H1 (cell line): ENCODE data around the gene RPS6KB2. TPM values are rescaled to one million over a fixed set of nuclear protein-coding genes. Genes with fewer than 3 reads are reported as not detected.

Experiments used
- CTCF ChIA-PET: fragments of 300-600 bp; sonication (Branson Sonifier 250); formaldehyde crosslinking; loops from one replicate; lab custom pipeline; 2021; ENCODE audit not compliant: partially characterized antibody; lab: Charles Lee
- POLR2A ChIA-PET: fragments of 300-600 bp; sonication (Branson Sonifier 250); formaldehyde crosslinking; loops from one replicate; lab custom pipeline; 2021; ENCODE audit warnings: inconsistent platforms; ENCODE audit not compliant: partially characterized antibody; lab: Charles Lee
- DNase-seq, 2 experiments: peaks; one replicate each; pipeline versions ENCODE4 v3.0.0 to v3.0.0-alpha.2; 2010 to 2022; ENCODE audit warnings: low spot score in 2 of 2, low read depth in 1 of 2, mixed read lengths in 1 of 2
- FAIRE-seq: peaks from 2 replicates; lab custom pipeline; 2011; peaks lifted over from hg19 to GRCh38; lab: Jason Lieb, UNC
- H2AFZ ChIP-seq: 2 replicates; pipeline ENCODE4 v1.8.1; 2012; ENCODE audit warnings: low read length, inconsistent platforms
- H2AK5ac ChIP-seq: 2 replicates; pipeline ENCODE4 v1.6.1; 2013; ENCODE audit warnings: low read depth, low read length
- H2BK120ac ChIP-seq: replicated peaks from 2 replicates; pipeline ENCODE3; 2013; ENCODE audit warnings: low read depth, low read length, inconsistent platforms
- H2BK12ac ChIP-seq: 2 replicates; pipeline ENCODE4 v1.6.1; 2013; ENCODE audit warnings: low read depth, low read length
- H2BK15ac ChIP-seq: 2 replicates; pipeline ENCODE4 v1.6.1; 2013; ENCODE audit warnings: low read length
- H2BK20ac ChIP-seq: 2 replicates; pipeline ENCODE4 v1.6.1; 2013; ENCODE audit warnings: low read length
- H2BK5ac ChIP-seq: 2 replicates; pipeline ENCODE4 v1.6.1; 2013; ENCODE audit warnings: low read depth, low read length
- H3K14ac ChIP-seq: 2 replicates; pipeline ENCODE4 v1.6.1; 2013; ENCODE audit warnings: inconsistent platforms; ENCODE audit not compliant: insufficient read length
- H3K18ac ChIP-seq: 2 replicates; pipeline ENCODE4 v1.6.1; 2013; ENCODE audit warnings: low read length; ENCODE audit errors: extremely low read depth
- H3K23ac ChIP-seq: 2 replicates; pipeline ENCODE4 v1.6.1; 2013; ENCODE audit warnings: inconsistent platforms; ENCODE audit not compliant: insufficient read length
- H3K23me2 ChIP-seq: 2 replicates; pipeline ENCODE4 v1.6.1; 2013; ENCODE audit warnings: low read depth, low read length
- H3K27ac ChIP-seq: 2 replicates; pipeline ENCODE4 v1.6.1; 2011; ENCODE audit warnings: low read depth, low read length, inconsistent platforms
- H3K27me3 ChIP-seq, 4 experiments: replicated peaks in 1 of 4; 1 replicate in 1 of 4; 2 replicates in 3 of 4; pipeline versions ENCODE4 v1.6.1 to v1.8.1; 2011 to 2013; ENCODE audit warnings: low read length in 3 of 4, mild to moderate bottlenecking in 3 of 4, inconsistent platforms in 2 of 4, mixed read lengths in 2 of 4, moderate library complexity in 1 of 4; ENCODE audit not compliant: control insufficient read depth in 3 of 4, insufficient read depth in 3 of 4; ENCODE audit errors: extremely low read depth in 1 of 4
- H3K36me3 ChIP-seq, 4 experiments: 2 replicates each; pipeline versions ENCODE4 v1.6.1 to v1.8.1; 2011 to 2013; ENCODE audit warnings: mild to moderate bottlenecking in 4 of 4, low read length in 3 of 4, moderate library complexity in 2 of 4, control low read depth in 1 of 4, inconsistent platforms in 1 of 4; ENCODE audit not compliant: insufficient read depth in 4 of 4, control insufficient read depth in 2 of 4
- H3K4ac ChIP-seq: replicated peaks from 2 replicates; pipeline ENCODE3; 2013; ENCODE audit warnings: low read length, low read depth, mixed read lengths, inconsistent platforms; ENCODE audit not compliant: insufficient read length
- H3K4me1 ChIP-seq, 4 experiments: replicated peaks in 1 of 4; 1 replicate in 1 of 4; 2 replicates in 3 of 4; pipeline versions ENCODE4 v1.6.1 to v1.8.1; 2011 to 2013; ENCODE audit warnings: low read length in 3 of 4, inconsistent platforms in 2 of 4, mixed read lengths in 1 of 4; ENCODE audit not compliant: insufficient read depth in 4 of 4, control insufficient read depth in 3 of 4
- H3K4me2 ChIP-seq, 2 experiments: 2 replicates each; pipeline versions ENCODE4 v1.6.1 to v1.8.1; 2011 to 2013; ENCODE audit warnings: low read depth in 2 of 2, low read length in 2 of 2, control low read depth in 1 of 2, inconsistent platforms in 1 of 2, mild to moderate bottlenecking in 1 of 2; ENCODE audit not compliant: insufficient read depth in 1 of 2
- H3K4me3 ChIP-seq, 4 experiments: fragments of 200-600, 300-600 bp in 1 of 4; sonication (generic), shearing (Covaris generic), sonication (Bioruptor Twin) in 1 of 4; 2 replicates each; pipeline versions ENCODE4 v1.5.1 to v1.8.1; 2011 to 2016; ENCODE audit warnings: low read length in 4 of 4, low read depth in 3 of 4, control low read depth in 2 of 4, inconsistent platforms in 2 of 4, mild to moderate bottlenecking in 2 of 4, mixed read lengths in 1 of 4, moderate library complexity in 1 of 4; ENCODE audit not compliant: insufficient read depth in 2 of 4; ENCODE audit errors: extremely low read depth in 1 of 4
- H3K56ac ChIP-seq: replicated peaks from 2 replicates; pipeline ENCODE3; 2013; ENCODE audit warnings: low read depth, mild to moderate bottlenecking, mixed read lengths, low read length, inconsistent platforms; ENCODE audit not compliant: insufficient read length
- H3K79me1 ChIP-seq: 2 replicates; pipeline ENCODE4 v1.6.1; 2013; ENCODE audit warnings: low read depth, low read length, control low read depth
- H3K79me2 ChIP-seq, 2 experiments: 2 replicates each; pipeline versions ENCODE4 v1.6.1 to v1.8.1; 2012 to 2013; ENCODE audit warnings: low read length in 2 of 2, mild to moderate bottlenecking in 2 of 2, inconsistent platforms in 1 of 2; ENCODE audit not compliant: insufficient read depth in 2 of 2, control insufficient read depth in 1 of 2
- H3K9ac ChIP-seq, 4 experiments: replicated peaks in 1 of 4; 1 replicate in 1 of 4; 2 replicates in 3 of 4; pipeline versions ENCODE4 v1.6.1 to v1.8.1; 2011 to 2013; ENCODE audit warnings: low read depth in 3 of 4, low read length in 3 of 4, control low read depth in 2 of 4, mild to moderate bottlenecking in 2 of 4, moderate library complexity in 2 of 4, inconsistent platforms in 1 of 4; ENCODE audit errors: extremely low read depth in 1 of 4
- H3K9me3 ChIP-seq, 2 experiments: 2 replicates each; pipeline versions ENCODE4 v1.6.1 to v1.8.1; 2012 to 2013; ENCODE audit warnings: mild to moderate bottlenecking in 2 of 2, moderate library complexity in 2 of 2, control low read depth in 1 of 2, inconsistent platforms in 1 of 2, low read depth in 1 of 2, low read length in 1 of 2, mixed read lengths in 1 of 2; ENCODE audit not compliant: insufficient read depth in 2 of 2
- H4K20me1 ChIP-seq, 2 experiments: replicated peaks in 1 of 2; 2 replicates each; pipeline versions ENCODE3 to v1.8.1; 2011 to 2013; ENCODE audit warnings: inconsistent platforms in 2 of 2, low read length in 2 of 2, mild to moderate bottlenecking in 1 of 2; ENCODE audit not compliant: insufficient read depth in 2 of 2, control insufficient read depth in 1 of 2
- H4K5ac ChIP-seq: 2 replicates; pipeline ENCODE4 v1.6.1; 2013; ENCODE audit warnings: low read length, low read depth, mixed read lengths, inconsistent platforms; ENCODE audit not compliant: insufficient read length
- H4K8ac ChIP-seq: 2 replicates; pipeline ENCODE4 v1.8.0; 2013; ENCODE audit warnings: mild to moderate bottlenecking, moderate library complexity, low read length, inconsistent platforms; ENCODE audit not compliant: insufficient read depth; ENCODE audit errors: extremely low read depth
- H4K91ac ChIP-seq: replicated peaks from 2 replicates; pipeline ENCODE3; 2013; ENCODE audit warnings: low read length, mixed read lengths, inconsistent platforms; ENCODE audit not compliant: insufficient read length
- ATF3 ChIP-seq: IDR thresholded peaks from 2 replicates; pipeline ENCODE4 v1.6.1; 2011; ENCODE audit warnings: low read depth, mild to moderate bottlenecking, low read length; ENCODE audit not compliant: insufficient read depth
- GABPA ChIP-seq: IDR thresholded peaks from 2 replicates; pipeline ENCODE4 v1.6.1; 2011; ENCODE audit warnings: mild to moderate bottlenecking, low read length, moderate library complexity, borderline replicate concordance; ENCODE audit not compliant: insufficient read depth
- KDM1A ChIP-seq: fragments of 200-600, 300-600 bp; sonication (generic); IDR thresholded peaks from 2 replicates; pipeline ENCODE4 v1.7.1; 2016; ENCODE audit warnings: mild to moderate bottlenecking, low read length, borderline replicate concordance
- KDM4A ChIP-seq: IDR thresholded peaks from one replicate; pipeline ENCODE4 v1.7.1; 2012; ENCODE audit warnings: low read depth, mild to moderate bottlenecking, moderate library complexity, low read length, inconsistent platforms; ENCODE audit not compliant: severe bottlenecking
- SIRT6 ChIP-seq: IDR thresholded peaks from one replicate; pipeline ENCODE4 v1.7.1; 2012; ENCODE audit warnings: low read length, inconsistent platforms
- SP1 ChIP-seq: IDR thresholded peaks from 2 replicates; pipeline ENCODE4 v1.6.1; 2011; ENCODE audit warnings: low read depth, low read length
- SP2 ChIP-seq: IDR thresholded peaks from 2 replicates; pipeline ENCODE4 v1.6.1; 2012; ENCODE audit warnings: mild to moderate bottlenecking, low read length, inconsistent platforms
- TBP ChIP-seq: IDR thresholded peaks from 2 replicates; pipeline ENCODE4 v1.6.1; 2011; ENCODE audit warnings: low read depth, low read length, improper control_type of control experiment
- TCF12 ChIP-seq: IDR thresholded peaks from 2 replicates; pipeline ENCODE4 v1.6.1; 2011; ENCODE audit warnings: low read depth, mild to moderate bottlenecking, low read length
- WGBS, 2 experiments: shearing (Covaris generic) in 1 of 2; methylation state at CpG; one replicate each; pipeline versions ENCODE4 v1.1.6 to v1.1.7; 2013 to 2015; ENCODE audit warnings: low lambda C conversion rate in 2 of 2, mixed read lengths in 2 of 2, inconsistent platforms in 1 of 2, low coverage in 1 of 2, missing lambda C conversion rate in 1 of 2; ENCODE audit not compliant: insufficient replicate concordance in 2 of 2, insufficient coverage in 1 of 2, insufficient read length in 1 of 2; ENCODE audit errors: extremely low coverage in 1 of 2, missing lambda C conversion rate in 1 of 2; 5-methylcytosine and 5-hydroxymethylcytosine counted together
- polyA plus RNA-seq, 7 experiments: library from polyadenylated mRNA; depleted of rRNA in 3 of 7; stranded (reverse) in 5 of 7; unstranded in 2 of 7; fragments of >200 nt in 5 of 7; fragments of 200-250 nt in 2 of 7; gene quantifications; 1 replicate in 5 of 7; 2 replicates in 1 of 7; 4 replicates in 1 of 7; pipeline versions ENCODE4 v1.2.1 to v1.2.3, GENCODE V29; 2011 to 2013; ENCODE audit warnings: missing spikeins in 2 of 7, mixed read lengths in 2 of 7
- total RNA-seq: library from RNA; stranded (reverse); fragmentation: NEBNext Ultra II Directional; extraction: Animal tissue kit (Norgen Biotek cat#: 25700); gene quantifications from 2 replicates; pipeline ENCODE4 v1.2.1, GENCODE V29; 2021

Gene RPS6KB2
- total and polyA plus RNA-seq, 2 of the 8 experiments (the other 6 are each of a cell fraction or from before 2014, with no cell fraction given): 41.0 to 47.1 TPM

GRCh38 chr11:67390947-67391303 is 37.4 kb upstream of the RPS6KB2 start:
- WGBS, 2 experiments: 26% methylated on average over 13 of the region's 15 CpGs; no CpG with 5 or more reads in 1 of the 2 experiments
- POLR2A ChIA-PET: interaction anchor here (0.8 to 3.3 kb wide), 6 partner anchors 10 to 70 kb away, joined by 3 to 31 read pairs (median 6); partner anchors contain the start of genes POLD4 and PPP1CA

More at GRCh38 chr11:67390947-67391303, 37.4 kb upstream of the RPS6KB2 start:
- no peak overlapping the region for H4K5ac ChIP-seq
- H3K4me3 ChIP-seq: peak overlapping the region; percentile 63 to 88 (median 69)
- peaks cover 0 to 4% (median 0%) of the 10 kb centered on the region in 4 experiments; a peak in 1 of 8 replicates for H3K36me3 ChIP-seq
- no peak overlapping the region for H2BK120ac ChIP-seq
- no peak for TF ChIP-seq SP2
- no peak for TF ChIP-seq TBP
- TF ChIP-seq KDM4A: no peak
- no peak for TF ChIP-seq TCF12
- TF ChIP-seq SP1: no peak
- no peak for TF ChIP-seq ATF3
- TF ChIP-seq GABPA: no peak
- no peak for TF ChIP-seq SIRT6
- TF ChIP-seq KDM1A: no peak
- TF ChIP-seq, all 59 proteins: peak for 0
- Histone ChIP-seq H3K27me3 (no peaks in the 10 kb centered on the region; a peak in 2 of 7 replicates), H3K27ac (no peak overlapping the region), H2AFZ (no peak overlapping the region), H2BK12ac (no peak overlapping the region), H3K4me2 (peak overlapping the region; percentile 65 to 86), H3K23me2 (peaks cover 13% of the 10 kb centered on the region), H3K18ac (no peak overlapping the region), H2BK15ac (no peak overlapping the region), H3K56ac (no peak overlapping the region), H3K79me2 (no peaks in the 10 kb centered on the region), H2AK5ac (no peak overlapping the region), H3K23ac (no peak overlapping the region), H3K9ac (peak overlapping the region in 3 of 4 experiments; percentile 51 to 72 (median 66); a peak in 4 of 7 replicates), H2BK5ac (no peak overlapping the region), H3K14ac (no peak overlapping the region), H4K20me1 (peaks cover 0 to 2% of the 10 kb centered on the region in 2 experiments), H3K4me1 (peaks cover 0 to 9% (median 7%) of the 10 kb centered on the region in 4 experiments; a peak in 4 of 7 replicates), H2BK20ac (no peak overlapping the region), H3K79me1 (0 out of 2 replicates have a peak, but pooled peaks cover 2% of the 10 kb centered on the region), H4K8ac (peak overlapping the region; percentile 89; the same call in 1 of the 2 replicates), H4K91ac (no peak overlapping the region), H3K4ac (no peak overlapping the region), H3K9me3 (no peaks in the 10 kb centered on the region)
- CTCF ChIA-PET: interaction anchor here (0.6 to 34.8 kb wide), 10 partner anchors 10 to 861 kb away, joined by 3 to 1305 read pairs (median 4); partner anchors contain the start of genes CLCF1, POLD4 and PPP1CA
- DNase-seq (no peak), FAIRE-seq (no peak)
